Middle frontal gyrus (tissue), 1 donor: ENCODE data around the gene ARID1B.

Experiments used
- DNase-seq: peaks from one replicate; pipeline ENCODE4 v3.0.0-alpha.2; 2015; ENCODE audit warnings: low spot score; ENCODE audit errors: extremely low spot score

Gene ARID1B

GRCh38 chr6:156790711-156791319, 13.6 kb downstream of the ARID1B start:
- no peak for DNase-seq

GRCh38 chr6:156791320-156791850, 14.2 kb downstream of the ARID1B start:
- DNase-seq = no peak

- DNase-seq = no peak
Measured at GRCh38 chr6:156793200-156793599, 16.0 kb downstream of the ARID1B start.

- no peak for DNase-seq
Measured at GRCh38 chr6:156794546-156795354, 17.6 kb downstream of the ARID1B start.

GRCh38 chr6:156795825-156796224, 18.6 kb downstream of the ARID1B start:
- no peak for DNase-seq

- DNase-seq = no peak
Measured at GRCh38 chr6:156796627-156797026, 19.4 kb downstream of the ARID1B start.

GRCh38 chr6:156797901-156798735, 20.9 kb downstream of the ARID1B start:
- no peak for DNase-seq

- no peak for DNase-seq
Measured at GRCh38 chr6:156801712-156802111, 24.5 kb downstream of the ARID1B start.

- DNase-seq = no peak
Measured at GRCh38 chr6:156803353-156803752, 26.2 kb downstream of the ARID1B start.

- DNase-seq = no peak
Measured at GRCh38 chr6:156804402-156804801, 27.2 kb downstream of the ARID1B start.

- no peak for DNase-seq
Measured at GRCh38 chr6:156806155-156806554, 29.0 kb downstream of the ARID1B start.

- DNase-seq = no peak
Measured at GRCh38 chr6:156807028-156807427, 29.9 kb downstream of the ARID1B start.

GRCh38 chr6:156807795-156808194, 30.6 kb downstream of the ARID1B start:
- DNase-seq = no peak

- peak; percentile 50 for DNase-seq
Measured at GRCh38 chr6:156808287-156808686, 31.1 kb downstream of the ARID1B start.

GRCh38 chr6:156809034-156809433, 31.9 kb downstream of the ARID1B start:
- no peak for DNase-seq

- no peak for DNase-seq
Measured at GRCh38 chr6:156809446-156810178, 32.4 kb downstream of the ARID1B start.

- DNase-seq = no peak
Measured at GRCh38 chr6:156814036-156814581, 36.9 kb downstream of the ARID1B start.

- no peak for DNase-seq
Measured at GRCh38 chr6:156816505-156816904, 39.3 kb downstream of the ARID1B start.

GRCh38 chr6:156820089-156820798, 43.1 kb downstream of the ARID1B start:
- DNase-seq = no peak

- no peak for DNase-seq
Measured at GRCh38 chr6:156821707-156822106, 44.5 kb downstream of the ARID1B start.
